PC-9 (cell line): ENCODE measurements around the gene CADPS2.

Source experiments
- EZH2 ChIP-seq: fragments of 200-600 bp; sonication (generic); IDR thresholded peaks from 2 replicates; pipeline ENCODE4 v1.8.0; 2017; ENCODE audit warnings: antibody characterized with exemption, low read depth
- TF ChIP-seq, protein P1 (sequence below): fragments of 200-600 bp; sonication (generic); conservative IDR thresholded peaks from 2 replicates; pipeline ENCODE4 v1.6.1; 2017; ENCODE audit warnings: mixed run types, antibody characterized with exemption, mild to moderate bottlenecking, moderate library complexity

DNA sequence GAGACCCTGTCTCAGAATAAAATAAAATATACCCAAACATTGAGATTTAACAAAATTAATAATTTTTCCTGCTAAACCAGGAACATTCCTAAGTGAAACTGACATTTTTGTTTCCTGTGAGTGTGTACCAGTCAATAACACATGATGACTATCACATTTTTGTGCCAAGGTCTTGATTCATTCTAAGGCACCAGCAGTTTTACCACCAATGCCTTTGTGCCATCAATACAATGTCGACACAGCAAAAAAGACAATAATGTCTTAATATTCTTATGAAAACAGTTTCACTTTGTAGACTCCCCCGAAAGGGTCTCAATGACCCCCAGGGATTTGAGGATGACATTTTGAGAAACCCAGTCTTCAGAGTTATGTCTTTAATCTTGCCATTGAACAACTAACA, 7.2 kb upstream of the CADPS2 start:
- no peak for TF ChIP-seq EZH2
- TF ChIP-seq, protein P1, sequence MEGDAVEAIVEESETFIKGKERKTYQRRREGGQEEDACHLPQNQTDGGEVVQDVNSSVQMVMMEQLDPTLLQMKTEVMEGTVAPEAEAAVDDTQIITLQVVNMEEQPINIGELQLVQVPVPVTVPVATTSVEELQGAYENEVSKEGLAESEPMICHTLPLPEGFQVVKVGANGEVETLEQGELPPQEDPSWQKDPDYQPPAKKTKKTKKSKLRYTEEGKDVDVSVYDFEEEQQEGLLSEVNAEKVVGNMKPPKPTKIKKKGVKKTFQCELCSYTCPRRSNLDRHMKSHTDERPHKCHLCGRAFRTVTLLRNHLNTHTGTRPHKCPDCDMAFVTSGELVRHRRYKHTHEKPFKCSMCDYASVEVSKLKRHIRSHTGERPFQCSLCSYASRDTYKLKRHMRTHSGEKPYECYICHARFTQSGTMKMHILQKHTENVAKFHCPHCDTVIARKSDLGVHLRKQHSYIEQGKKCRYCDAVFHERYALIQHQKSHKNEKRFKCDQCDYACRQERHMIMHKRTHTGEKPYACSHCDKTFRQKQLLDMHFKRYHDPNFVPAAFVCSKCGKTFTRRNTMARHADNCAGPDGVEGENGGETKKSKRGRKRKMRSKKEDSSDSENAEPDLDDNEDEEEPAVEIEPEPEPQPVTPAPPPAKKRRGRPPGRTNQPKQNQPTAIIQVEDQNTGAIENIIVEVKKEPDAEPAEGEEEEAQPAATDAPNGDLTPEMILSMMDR, result no peak
